ENCODE results near the gene SLC39A11. TPM values are rescaled to one million over a fixed set of nuclear protein-coding genes. Genes with fewer than 3 reads are reported as not detected.

The SLC39A11 gene
- total RNA-seq, 1 experiment from 2014 or later: 15.8 TPM

- ChIA-PET CTCF (no interaction called here), POLR2A (no interaction called here)
- DNase-seq (ENCODE audit: unreplicated experiment): no peak
- BruUV-seq (replicated peaks): no TSS peak
- H3K4me1 Mint-ChIP-seq (ENCODE audit: insufficient read depth, unreplicated experiment): no peaks in the 10 kb centered on the region
- intact Hi-C loops (cut with micrococcal nuclease): no loop called here
- H3K36me3 Mint-ChIP-seq (ENCODE audit: insufficient read depth, unreplicated experiment): peaks cover 6% of the 10 kb centered on the region
- no peak overlapping the region for H3K27ac Mint-ChIP-seq (ENCODE audit: low read depth, unreplicated experiment)
- H3K9me3 Mint-ChIP-seq (ENCODE audit: unreplicated experiment): peaks cover 11% of the 10 kb centered on the region
- TF ChIP-seq CTCF (IDR thresholded peaks at IDR 0.05; ENCODE audit: unreplicated experiment): no peak
- no peak overlapping the region for H3K4me3 Mint-ChIP-seq (ENCODE audit: unreplicated experiment)
- no peaks in the 10 kb centered on the region for H3K27me3 Mint-ChIP-seq (ENCODE audit: insufficient read depth, unreplicated experiment)
Measured at GRCh38 chr17:72991651-72992050, 100.8 kb downstream of the SLC39A11 start.

GRCh38 chr17:72989074-72989610, 103.3 kb downstream of the SLC39A11 start:
- no peak for TF ChIP-seq CTCF (IDR thresholded peaks at IDR 0.05; ENCODE audit: unreplicated experiment)
- no peak for DNase-seq (ENCODE audit: unreplicated experiment)
- Mint-ChIP-seq H3K9me3 (ENCODE audit: unreplicated experiment) (no peaks in the 10 kb centered on the region), H3K27me3 (ENCODE audit: insufficient read depth, unreplicated experiment) (no peaks in the 10 kb centered on the region), H3K4me3 (ENCODE audit: unreplicated experiment) (no peak overlapping the region), H3K27ac (ENCODE audit: low read depth, unreplicated experiment) (no peak overlapping the region), H3K36me3 (ENCODE audit: insufficient read depth, unreplicated experiment) (peaks cover 6% of the 10 kb centered on the region), H3K4me1 (ENCODE audit: insufficient read depth, unreplicated experiment) (no peaks in the 10 kb centered on the region)
- no TSS peak for BruUV-seq (replicated peaks)
- CTCF ChIA-PET: interaction anchor here (0.6 kb wide), 1 partner anchor 11 kb away, joined by 3 read pairs; no protein-coding TSS in a partner anchor
- POLR2A ChIA-PET: no interaction called here
- intact Hi-C loops (cut with micrococcal nuclease): loop anchor here (5.0 kb wide), 2 partner anchors 262 to 427 kb away; no protein-coding TSS in a partner anchor

GRCh38 chr17:72988451-72988850, 104.0 kb downstream of the SLC39A11 start:
- H3K27ac Mint-ChIP-seq (ENCODE audit: low read depth, unreplicated experiment): no peak overlapping the region
- no peak overlapping the region for H3K4me3 Mint-ChIP-seq (ENCODE audit: unreplicated experiment)
- intact Hi-C loops (cut with micrococcal nuclease): loop anchor here (5.0 kb wide), 2 partner anchors 261 to 426 kb away; no protein-coding TSS in a partner anchor
- H3K4me1 Mint-ChIP-seq (ENCODE audit: insufficient read depth, unreplicated experiment): no peaks in the 10 kb centered on the region
- no peak for DNase-seq (ENCODE audit: unreplicated experiment)
- CTCF ChIA-PET: no interaction called here
- POLR2A ChIA-PET: no interaction called here
- no TSS peak for BruUV-seq (replicated peaks)
- TF ChIP-seq CTCF (IDR thresholded peaks at IDR 0.05; ENCODE audit: unreplicated experiment): no peak
- H3K27me3 Mint-ChIP-seq (ENCODE audit: insufficient read depth, unreplicated experiment): no peaks in the 10 kb centered on the region
- H3K36me3 Mint-ChIP-seq (ENCODE audit: insufficient read depth, unreplicated experiment): peaks cover 6% of the 10 kb centered on the region
- H3K9me3 Mint-ChIP-seq (ENCODE audit: unreplicated experiment): no peaks in the 10 kb centered on the region

GRCh38 chr17:72987166-72987565, 105.3 kb downstream of the SLC39A11 start:
- Mint-ChIP-seq H3K4me3 (ENCODE audit: unreplicated experiment) (no peak overlapping the region), H3K4me1 (ENCODE audit: insufficient read depth, unreplicated experiment) (no peaks in the 10 kb centered on the region), H3K27ac (ENCODE audit: low read depth, unreplicated experiment) (no peak overlapping the region), H3K27me3 (ENCODE audit: insufficient read depth, unreplicated experiment) (no peaks in the 10 kb centered on the region), H3K9me3 (ENCODE audit: unreplicated experiment) (no peaks in the 10 kb centered on the region), H3K36me3 (ENCODE audit: insufficient read depth, unreplicated experiment) (peaks cover 6% of the 10 kb centered on the region)
- no TSS peak for BruUV-seq (replicated peaks)
- DNase-seq (ENCODE audit: unreplicated experiment): no peak
- TF ChIP-seq CTCF (IDR thresholded peaks at IDR 0.05; ENCODE audit: unreplicated experiment): no peak
- CTCF ChIA-PET: interaction anchor here (1.7 to 3.0 kb wide), 2 partner anchors 8 to 27 kb away, joined by 6 to 14 read pairs; no protein-coding TSS in a partner anchor
- POLR2A ChIA-PET: no interaction called here
- intact Hi-C loops (cut with micrococcal nuclease): loop anchor here (5.0 kb wide), 2 partner anchors 260 to 425 kb away; no protein-coding TSS in a partner anchor
